Measurements from ENCODE around the gene TGFBI.

The TGFBI gene

DNA sequence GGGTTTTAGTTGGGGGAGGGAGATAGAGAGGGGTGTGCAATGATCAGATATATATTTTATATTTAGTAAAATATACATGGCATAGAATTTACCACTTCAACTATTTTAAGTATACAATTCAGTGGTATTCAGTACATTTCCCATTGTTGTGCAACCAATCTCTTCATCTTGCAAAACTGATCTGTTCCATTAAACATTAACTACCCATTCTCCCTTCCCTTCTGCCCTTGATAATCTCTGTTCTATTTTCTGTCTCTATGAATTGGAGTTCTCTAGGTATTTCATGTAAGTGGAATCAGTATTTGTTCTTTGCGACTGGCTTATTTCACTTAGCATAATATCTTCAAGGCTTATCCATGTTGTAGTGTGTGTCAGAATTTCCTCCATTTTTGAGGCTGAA lies 38.6 kb downstream of the TGFBI start:
- no peak for DNase-seq

DNA sequence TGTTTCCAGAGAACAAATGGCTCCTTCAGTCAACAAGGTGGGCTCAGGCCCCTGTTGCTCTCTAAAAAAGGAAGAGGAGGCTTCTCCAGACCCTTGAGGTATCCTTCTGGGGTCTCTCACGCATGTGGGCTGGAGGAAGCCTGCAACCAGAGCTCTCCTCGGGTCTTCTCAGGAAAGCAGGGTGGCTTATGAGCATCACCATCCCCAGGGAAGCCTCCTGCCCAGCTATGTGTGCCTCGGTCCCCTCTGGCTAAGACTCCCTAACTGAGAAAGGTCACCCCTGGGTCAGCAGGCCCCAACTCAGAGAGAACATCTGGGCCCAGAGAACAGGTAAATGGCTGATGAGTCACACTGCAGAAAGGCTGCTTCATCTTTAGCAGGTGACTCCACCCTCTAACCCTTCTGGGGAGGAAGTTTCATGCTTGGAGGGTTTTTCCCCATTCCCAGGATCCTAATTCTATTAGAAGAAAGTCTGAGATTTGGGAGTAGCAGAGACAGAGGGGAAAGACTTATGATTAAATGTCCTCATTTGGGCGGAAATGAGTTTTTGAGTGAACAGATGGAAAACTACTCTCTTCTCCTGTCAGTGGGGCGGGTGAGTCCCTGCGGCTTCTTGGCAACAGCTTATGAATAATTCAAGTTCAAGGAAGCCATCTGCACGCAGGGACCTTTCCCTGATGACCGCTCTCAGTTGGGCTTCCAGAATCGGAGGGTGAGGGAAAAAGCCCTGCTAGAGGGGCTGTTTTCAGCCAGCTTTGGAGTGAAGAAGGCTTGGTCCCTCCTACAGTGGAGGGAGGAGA lies 41.9 kb downstream of the TGFBI start:
- no peak for DNase-seq

DNA sequence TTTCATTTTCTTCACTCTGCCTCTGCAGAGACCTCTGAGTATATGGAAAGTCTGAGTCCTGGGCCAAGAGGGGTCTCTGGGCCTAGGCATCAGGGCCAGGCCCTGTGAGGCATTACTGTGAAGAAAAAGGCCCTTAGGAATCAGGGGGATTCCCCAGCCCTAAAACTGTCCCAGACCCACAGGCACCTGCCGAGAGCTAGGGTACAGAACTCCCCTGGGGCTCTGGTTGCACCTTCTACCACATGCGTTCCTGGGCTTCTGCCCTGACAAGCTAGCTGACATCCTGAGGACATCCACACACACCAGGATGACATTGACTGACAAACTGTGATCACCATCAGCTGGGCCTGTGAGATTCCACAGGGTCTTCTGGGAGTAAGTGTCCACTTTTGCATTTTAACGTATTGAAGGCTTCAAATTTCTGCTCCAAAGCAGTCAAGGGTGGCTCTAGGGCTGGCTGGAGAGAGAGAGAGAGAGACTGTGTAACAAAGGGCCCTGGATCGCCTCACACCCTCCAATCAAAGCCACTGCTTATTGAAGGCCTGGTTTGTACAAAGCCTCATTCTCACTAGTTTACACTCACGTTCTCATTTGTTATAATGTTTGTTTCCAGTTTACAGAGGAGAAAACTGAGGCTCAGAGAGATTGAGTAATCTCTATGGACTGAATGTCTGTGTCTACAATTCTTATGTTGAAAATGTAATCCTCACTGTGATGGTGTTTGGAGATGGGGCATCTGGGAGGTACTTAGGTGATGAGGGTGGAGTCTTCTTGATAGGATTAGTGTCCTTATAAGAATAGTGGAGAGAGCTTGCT lies 45.1 kb downstream of the TGFBI start:
- DNase-seq, result no peak

DNA sequence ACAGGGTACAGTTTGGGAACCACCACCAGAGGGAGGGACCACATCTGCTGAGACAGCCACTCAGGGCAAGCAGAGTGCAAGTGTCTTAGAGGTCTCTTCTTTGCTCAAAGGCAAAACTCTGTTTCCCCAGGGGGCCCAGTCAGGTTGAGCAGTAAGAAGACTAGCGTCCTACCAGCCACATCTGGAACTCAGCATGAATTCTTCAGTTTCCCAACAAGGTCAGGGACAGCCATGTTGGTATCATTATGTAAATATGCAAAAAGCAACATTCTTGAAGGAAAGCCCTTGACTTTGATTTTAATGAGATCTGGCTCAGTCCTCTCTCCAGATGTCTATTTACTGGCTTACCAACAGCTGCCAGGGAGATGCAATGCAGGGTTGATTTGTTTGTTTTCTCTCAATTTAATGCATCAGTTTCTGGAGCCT lies 46.7 kb downstream of the TGFBI start:
- DNase-seq, result no peak

DNA sequence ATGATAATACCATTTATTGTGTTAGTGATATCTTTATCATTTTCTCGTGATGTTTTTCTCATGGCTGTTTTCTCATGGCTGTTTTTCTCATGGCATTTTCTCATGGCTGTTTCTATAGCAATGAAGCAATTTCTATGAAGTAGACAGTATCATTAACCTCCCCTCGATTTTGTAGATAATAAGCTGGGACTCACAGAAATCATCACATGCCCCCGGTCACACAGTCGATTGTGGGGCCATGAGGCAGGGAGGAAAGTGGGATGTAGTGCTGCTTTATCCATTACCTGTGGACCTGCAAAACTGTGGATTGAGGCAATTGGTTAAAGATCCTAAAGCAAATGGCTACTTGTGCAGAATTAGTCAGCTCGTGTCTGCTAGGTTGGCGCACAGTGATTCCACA lies 47.3 kb downstream of the TGFBI start:
- DNase-seq, result no peak

DNA sequence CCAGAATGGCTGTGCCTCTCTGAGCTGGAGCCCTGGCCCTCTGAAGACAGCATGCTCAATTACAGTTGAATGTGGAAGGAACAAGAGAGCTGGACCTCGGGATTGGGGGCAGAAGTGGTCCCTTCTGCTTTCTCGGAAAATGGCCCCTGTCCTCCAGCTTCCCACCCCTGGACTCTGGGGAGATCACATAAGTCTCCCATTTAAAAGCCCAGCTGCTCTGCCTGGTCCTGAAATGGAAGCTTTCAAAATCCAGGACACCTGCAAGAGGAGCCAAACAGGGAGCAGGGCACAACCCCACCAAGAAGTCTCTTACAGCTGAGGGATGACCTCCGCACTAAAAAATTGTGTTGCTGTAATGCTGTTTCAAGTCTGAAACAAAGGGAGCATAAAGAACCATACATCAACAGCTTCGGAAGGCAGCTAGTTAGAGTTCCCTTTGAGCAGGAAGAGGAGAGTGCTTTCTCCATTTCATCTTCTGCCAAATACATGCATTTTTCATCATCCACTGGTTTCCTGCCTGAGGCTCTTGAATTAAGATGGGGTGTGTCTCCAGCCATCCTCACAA lies 48.2 kb downstream of the TGFBI start:
- no peak for DNase-seq

DNA sequence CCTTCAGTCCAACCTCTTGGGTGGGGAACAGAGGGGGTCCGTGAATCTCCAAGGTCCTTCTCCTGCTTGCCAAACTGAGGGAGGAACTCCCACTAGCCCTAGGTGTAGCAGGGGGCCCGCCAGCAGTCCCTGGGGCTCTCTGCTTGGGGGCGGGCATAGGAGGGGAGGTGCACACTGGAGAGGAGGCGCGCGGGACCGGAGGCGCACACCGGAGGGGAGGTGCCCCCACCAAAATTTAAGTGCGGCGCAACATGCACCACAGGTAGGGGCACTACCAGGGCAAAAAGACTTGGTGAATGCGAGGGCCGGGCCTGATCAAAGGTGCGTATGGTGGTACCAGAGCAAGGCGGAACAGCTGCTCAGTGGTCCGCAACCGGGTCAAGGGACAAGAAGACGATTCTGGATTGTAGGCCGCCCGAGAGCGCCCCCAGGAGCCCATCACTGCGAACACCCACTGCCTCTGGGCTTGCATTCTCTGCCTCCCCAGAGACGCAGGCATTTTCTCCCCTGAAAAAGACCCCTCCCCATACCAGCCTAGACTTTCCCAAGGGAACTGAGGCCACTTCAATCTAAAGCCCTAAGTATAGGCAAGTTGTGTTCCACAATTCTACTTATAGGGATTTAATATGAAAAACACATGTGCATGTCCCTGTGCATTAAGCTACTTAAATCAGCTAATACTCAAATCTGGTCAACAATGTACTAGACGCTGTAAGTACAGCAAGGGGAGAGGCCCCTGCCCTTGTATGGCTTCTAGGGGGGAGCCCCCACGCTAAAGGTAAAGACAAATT lies 50.6 kb downstream of the TGFBI start:
- no peak for DNase-seq

DNA sequence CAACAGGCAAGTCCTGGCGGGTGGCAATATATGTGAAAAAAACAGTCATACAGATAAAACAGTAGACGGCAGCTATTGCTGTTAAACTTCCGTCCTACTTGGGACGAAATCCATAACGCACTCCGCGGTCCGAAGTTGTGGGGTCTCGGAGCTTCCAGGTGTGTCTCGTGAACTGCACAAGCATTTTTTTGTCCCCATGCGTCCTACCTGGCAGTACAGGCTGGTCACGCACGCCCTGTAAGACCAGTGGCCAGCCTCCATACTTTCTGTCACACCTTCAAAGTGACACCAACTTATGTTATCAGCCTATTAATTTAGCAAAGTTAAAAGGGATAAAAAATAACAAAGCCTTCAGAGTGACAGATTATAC lies 51.3 kb downstream of the TGFBI start:
- DNase-seq, result no peak

DNA sequence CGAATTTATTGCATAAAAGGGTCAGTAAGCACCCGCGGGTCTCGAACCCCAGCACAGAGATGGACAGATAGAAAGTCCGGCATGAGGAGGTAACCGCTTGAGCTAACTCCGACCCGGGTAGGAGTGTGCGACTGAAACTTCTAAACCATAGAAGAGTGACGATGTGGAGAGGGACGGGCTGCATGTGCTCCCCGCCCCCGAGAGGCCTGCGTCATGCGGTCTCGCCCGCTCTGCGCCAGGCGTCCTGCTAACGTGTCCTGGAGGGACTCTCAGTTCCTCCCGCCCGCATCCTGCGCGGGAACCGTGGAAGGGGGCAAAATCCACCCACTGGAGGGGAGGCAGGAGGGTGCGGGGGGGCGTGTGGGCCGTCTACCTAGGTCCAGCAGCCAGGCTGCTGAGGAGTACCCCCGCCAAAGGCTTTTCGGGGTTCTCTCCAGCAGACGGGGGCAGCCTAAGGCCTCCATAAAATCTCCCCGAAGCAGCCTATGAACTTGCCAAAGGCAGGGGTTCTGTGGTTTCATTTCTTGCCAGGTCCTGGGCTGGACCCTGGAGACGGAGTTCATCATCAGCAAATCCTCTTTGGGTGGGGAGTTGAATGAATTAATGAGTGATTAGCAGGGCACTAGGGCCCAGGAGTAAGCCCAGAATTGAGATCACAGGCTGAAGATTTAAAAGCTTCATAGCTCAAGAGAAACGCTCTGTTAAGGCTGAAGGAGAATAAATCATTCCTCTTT lies 51.9 kb downstream of the TGFBI start:
- DNase-seq, result no peak

DNA sequence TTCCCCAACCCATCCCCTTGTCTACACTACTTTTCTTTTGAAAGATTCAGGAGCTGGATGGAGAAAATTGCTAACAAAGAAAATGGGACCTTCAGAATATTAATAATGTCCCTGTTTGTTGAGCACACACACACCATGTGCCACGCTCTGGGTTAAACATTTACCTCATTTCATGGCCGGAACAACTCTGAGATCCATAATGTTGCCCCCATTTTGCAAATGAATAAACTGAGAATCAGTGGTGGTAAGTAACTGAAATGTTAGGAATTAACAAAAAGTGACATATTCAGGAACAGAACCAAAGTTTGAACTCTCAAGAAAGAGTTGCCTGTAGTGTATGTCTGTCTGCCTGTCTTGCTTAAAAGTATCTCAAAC lies 52.4 kb downstream of the TGFBI start:
- no peak for DNase-seq

DNA sequence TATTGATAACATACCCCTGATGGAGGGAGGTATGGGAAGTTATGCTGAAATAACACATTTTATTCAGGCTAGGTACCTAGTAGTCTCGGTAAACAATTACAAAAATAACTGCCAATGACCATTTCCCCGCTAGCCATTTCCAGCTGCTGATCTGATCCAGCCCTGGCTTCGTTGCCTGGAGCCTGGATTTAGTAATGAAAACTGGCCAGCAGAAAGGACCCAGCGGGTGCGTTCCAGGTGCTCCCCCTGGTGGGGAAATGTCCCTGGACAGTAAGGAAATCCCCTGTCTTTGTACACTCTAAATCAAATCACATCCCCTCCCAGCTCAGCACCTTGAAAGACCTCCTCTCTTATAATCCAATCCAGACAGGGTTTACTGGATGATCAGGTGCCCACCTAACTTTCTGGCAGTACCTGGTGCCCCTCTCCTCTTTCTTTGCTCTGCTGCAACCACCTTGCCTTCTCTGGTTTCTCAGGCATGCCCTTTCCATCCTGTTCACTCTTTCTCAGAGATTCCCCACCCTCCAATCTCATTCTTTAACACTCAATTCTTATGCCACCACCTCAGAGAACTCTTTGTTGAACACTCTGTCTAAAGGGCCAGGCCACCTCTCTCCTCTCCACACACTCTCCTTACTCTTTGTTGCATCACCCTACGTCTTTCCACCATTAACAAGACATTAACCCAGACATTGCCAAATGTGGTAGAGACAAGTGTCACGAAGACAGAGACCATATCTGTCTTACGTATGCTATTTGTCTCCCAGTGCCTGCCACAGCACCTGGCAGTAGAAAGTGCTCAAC lies 53.8 kb downstream of the TGFBI start:
- no peak for DNase-seq

DNA sequence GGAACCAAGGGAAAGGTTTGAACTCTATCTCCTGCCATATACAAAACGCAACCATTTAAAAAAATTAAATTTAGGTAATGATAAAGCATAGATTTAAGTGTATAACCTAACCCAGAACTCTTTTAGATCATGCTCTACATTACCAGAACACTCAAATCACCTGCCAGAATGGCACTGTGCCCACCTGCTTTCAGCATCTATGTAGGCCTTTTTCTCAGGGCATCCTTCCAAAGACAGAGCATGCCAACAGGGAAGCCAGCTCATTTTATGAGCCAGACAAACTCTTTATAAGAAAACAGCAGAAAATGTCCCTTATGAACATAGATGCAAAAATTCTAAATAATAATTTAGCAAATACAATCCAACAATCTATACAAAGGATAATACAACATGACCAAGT lies 55.9 kb downstream of the TGFBI start:
- no peak for DNase-seq

DNA sequence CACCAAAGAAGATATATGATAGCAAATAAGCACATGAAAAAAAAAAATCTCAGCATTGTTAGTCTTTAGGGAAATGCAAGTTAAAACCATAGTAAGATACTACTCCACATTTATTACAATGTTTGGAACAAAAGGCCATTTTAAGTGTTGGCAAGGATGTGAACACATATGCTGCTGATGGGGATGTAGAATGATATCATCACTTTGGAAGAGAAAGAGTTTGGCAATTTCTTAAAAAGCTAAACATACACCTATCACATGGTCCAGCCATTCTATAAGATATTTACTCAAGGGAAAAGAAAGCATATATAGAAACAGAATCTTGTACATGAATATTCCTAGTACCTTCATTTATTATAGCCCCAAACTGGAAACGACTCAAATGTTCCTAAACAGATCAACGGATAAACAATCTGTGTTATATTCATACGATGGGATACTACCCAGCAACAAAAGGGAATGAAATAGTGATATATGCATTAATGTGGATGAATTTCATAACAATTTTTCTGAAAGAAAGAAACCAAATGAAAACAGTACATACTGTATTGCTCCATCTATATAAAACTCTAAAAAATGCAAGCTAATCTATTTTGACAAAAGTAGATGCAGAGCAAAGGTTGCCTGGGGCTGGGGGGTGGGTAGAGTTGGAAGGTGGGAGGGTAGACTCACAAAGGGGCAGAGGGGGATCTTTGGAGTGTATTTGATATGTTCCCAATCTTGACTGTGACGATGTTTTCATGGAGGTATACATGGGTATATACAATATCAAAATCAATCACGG lies 58.2 kb downstream of the TGFBI start:
- no peak for DNase-seq

DNA sequence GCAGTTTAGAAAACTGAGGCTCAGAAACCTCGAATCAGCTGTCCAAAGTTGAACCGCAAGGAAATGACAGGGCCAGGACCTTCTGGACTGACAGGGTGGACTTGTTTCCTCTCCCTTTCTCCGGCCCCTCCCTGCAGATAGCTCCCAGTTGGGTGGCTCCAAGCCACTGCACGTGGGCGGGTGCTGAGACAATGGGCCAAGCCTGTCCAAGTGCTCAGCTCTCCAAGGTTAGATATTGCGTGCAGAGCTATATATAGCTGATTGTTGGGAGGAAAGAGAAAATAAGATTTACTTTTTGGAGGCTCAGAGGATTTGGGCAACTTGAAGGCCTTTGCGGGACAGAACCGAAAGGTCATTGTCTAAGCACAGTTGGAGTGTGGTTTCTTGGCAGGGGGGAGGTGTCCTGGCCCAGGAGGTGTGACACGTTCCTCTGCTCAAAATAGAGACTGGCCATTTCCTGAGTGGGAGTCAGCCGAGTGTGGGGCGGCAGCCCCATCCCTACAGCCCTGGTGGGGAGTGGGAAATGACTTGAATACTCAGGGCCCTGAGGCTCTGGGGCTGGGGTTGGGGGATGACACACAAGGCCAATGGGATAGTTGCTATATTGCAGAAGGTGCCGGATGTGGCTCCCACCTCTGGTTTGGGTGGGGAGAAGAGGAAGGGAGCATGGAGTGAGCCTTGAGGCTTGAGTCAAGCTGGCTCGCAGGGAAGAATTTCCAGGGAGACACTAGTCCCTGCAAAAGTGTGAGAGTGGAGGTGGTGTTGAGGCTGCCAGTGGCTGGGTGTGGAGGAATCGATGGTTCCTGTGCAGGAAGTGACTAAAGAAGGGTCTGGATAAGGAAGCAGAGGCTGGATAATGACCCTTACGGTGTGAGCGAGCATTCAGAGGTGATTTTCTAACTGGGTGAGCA lies 59.4 kb downstream of the TGFBI start:
- no peak for DNase-seq

DNA sequence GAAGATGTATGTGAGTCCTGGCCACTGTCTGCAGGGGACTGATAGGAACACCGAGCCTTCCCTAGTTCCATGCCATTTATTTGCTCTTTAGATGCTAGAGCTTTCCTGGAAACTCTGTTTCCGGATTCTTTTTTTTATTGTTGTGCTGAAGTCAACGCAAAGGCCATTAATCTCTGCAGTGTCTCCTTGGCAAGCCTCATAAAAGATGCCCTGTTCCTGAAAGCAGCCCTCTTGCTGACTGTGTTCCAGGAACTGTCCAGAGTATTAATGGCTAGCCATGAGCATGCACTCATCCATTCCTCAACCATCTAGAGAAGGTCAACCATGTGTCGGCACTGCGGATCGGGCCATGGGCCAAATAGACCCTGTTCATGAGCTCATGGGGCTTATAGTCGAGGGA lies 61.0 kb downstream of the TGFBI start:
- DNase-seq, result no peak

DNA sequence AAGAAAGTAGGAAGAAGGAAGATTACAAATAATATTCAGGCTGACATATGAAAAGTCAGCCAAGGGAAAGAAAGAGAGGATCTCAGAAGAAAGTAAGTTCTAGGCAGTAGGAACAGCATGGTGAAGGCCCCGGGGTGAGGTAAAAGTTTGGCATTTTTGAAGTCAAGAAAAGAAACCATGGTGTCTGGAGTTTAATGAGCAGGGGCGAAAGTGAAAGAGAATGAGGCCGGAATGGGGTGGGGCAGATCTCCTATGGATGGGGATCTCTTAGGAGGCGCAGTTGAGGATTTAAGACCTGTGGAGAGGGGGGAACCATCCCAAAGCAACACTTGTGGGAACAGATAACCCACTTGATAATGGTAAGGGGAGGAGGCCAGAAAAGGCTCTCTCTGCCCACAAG lies 61.5 kb downstream of the TGFBI start:
- DNase-seq, result no peak

DNA sequence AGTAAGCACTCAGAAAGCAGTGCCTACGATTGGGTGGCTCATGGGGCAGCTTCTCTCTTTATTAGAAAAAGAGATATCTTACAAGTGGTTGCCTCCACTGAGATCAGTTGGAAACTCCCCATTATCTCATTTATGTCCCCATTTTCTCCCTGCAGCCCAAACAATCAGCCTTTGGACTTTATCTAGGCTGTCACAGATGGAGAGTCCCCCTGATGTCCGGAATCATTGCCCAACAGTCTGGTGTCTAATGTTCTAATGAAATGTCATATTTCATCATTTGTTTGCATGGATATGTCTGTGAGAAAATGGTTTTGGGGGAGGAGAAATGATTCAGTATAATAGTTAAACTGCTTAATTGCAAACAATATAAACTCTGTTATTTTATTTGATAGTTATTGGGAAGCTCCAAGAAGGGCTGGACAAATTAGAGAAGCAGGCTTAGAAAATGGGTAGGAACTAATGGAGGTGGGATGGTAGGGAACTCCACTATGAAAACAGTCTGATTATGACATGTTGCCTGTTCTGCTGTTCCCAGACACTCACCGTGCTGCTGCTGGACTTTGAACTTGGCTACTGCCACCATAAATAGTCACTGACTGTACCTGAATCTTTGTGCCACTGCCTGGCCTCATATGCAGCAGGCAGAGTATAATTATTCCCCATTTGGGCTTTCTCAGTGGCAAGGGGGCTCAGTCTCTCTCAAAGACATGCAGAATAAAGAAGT lies 65.6 kb downstream of the TGFBI start:
- no peak for DNase-seq

DNA sequence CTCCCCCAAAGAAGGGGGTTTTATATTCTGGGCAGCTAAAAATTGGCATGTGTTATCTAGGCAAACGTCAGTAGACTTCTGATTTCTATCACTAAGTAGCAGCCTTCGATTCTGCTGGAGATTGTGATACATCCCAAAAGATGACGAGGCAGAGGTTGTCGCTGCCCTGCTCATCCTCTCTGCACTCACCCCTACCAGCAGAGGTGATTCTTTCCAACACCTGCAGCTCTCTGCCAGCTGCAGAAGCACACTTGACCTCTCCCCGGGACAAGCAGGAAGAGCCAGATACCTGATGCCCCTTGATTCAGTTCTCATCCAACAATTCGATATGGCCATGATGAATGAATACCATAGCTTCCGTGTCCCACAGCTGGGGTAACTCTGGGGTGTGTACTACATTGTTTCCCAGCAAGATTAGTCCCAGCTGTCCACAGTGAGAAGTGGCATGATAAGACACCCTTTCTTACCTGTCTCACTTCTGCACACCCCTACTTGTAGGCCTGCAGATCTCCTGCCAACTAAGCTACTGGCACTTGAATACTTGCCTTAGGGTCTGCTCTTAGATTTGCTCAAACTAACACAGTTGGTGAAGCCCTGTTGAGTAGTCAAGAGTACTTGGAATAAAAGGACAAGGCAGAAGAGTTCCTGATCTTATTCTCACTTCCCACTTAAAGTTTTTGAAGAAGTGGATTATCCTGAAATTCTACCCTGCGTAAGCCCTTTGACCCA lies 66.3 kb downstream of the TGFBI start:
- DNase-seq, result no peak

Measured in AML-193 (cell line).